WERI-Rb-1 (cell line): ENCODE measurements around the gene NTRK2.

ENCODE experiments used
- DNase-seq: peaks from one replicate; pipeline ENCODE4 v3.0.0-alpha.2; 2020
- H3K27ac ChIP-seq: fragments of 250-450 bp; sonication (Bioruptor Pico); 2 replicates; pipeline ENCODE4 v1.5.1; 2020; ENCODE audit warnings: mild to moderate bottlenecking, moderate library complexity
- H3K27me3 ChIP-seq: fragments of 250-450 bp; sonication (Bioruptor Pico); 2 replicates; pipeline ENCODE4 v1.5.1; 2021; ENCODE audit warnings: mild to moderate bottlenecking, low read depth, moderate library complexity; ENCODE audit not compliant: insufficient read depth, severe bottlenecking
- H3K36me3 ChIP-seq: fragments of 250-450 bp; sonication (Bioruptor Pico); 2 replicates; pipeline ENCODE4 v1.5.1; 2020; ENCODE audit warnings: mild to moderate bottlenecking, moderate library complexity
- H3K4me3 ChIP-seq: 2 replicates; pipeline ENCODE4 v1.5.1; 2011; ENCODE audit warnings: low read depth, mild to moderate bottlenecking, control low read depth, low read length
- H3K9me3 ChIP-seq: fragments of 250-450 bp; sonication (Bioruptor Pico); 2 replicates; pipeline ENCODE4 v1.5.1; 2021; ENCODE audit warnings: mild to moderate bottlenecking, moderate library complexity; ENCODE audit not compliant: severe bottlenecking
- TF ChIP-seq, protein P1 (sequence below): IDR thresholded peaks from 2 replicates; pipeline ENCODE4 v1.5.1; 2011; ENCODE audit warnings: low read depth, mild to moderate bottlenecking, control low read depth, inconsistent platforms, low read length

The NTRK2 gene

DNA sequence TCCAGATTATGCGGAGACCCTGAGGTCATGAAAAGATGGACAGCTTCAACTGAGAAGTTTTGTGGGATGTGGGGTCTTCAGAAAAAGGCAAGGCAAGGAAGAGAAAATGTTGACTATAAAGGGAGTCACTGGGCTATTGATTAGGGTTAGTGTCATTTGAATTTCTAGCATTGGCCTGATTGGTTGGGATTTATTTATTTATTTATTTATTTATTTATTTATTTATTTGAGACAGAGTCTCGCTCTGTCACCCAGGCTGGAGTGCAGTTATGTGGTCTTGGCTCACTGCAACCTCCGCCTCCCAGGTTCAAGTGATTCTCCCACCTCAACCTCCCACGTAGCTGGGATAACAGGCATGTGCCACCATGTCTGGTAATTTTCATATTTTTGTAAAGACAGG, 279.7 kb downstream of the NTRK2 start:
- Histone ChIP-seq H3K27ac (no peak overlapping the region), H3K4me3 (no peak overlapping the region), H3K9me3 (no peaks in the 10 kb centered on the region), H3K27me3 (peaks cover 26% of the 10 kb centered on the region), H3K36me3 (no peaks in the 10 kb centered on the region)
- no peak for DNase-seq
- TF ChIP-seq, protein P1, sequence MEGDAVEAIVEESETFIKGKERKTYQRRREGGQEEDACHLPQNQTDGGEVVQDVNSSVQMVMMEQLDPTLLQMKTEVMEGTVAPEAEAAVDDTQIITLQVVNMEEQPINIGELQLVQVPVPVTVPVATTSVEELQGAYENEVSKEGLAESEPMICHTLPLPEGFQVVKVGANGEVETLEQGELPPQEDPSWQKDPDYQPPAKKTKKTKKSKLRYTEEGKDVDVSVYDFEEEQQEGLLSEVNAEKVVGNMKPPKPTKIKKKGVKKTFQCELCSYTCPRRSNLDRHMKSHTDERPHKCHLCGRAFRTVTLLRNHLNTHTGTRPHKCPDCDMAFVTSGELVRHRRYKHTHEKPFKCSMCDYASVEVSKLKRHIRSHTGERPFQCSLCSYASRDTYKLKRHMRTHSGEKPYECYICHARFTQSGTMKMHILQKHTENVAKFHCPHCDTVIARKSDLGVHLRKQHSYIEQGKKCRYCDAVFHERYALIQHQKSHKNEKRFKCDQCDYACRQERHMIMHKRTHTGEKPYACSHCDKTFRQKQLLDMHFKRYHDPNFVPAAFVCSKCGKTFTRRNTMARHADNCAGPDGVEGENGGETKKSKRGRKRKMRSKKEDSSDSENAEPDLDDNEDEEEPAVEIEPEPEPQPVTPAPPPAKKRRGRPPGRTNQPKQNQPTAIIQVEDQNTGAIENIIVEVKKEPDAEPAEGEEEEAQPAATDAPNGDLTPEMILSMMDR, result no peak

DNA sequence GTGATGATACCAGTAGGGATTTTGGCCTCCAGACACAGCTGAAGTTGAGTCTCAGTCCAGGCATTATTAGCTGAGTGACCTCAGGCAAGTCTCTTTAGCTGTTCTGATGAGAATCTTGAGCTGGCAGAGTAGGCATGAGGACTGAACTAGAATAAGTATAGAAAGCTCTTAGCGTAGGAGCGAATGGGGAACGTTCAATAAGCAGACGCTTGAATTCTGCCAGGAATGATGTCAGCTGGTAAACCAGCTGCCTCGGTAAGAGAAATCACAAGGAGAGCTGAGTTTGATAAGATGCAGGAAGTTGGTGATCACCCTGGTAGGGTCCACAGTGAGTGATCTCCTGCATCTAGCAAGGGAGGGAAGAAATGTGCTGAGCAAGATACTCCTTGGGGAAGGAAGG, 280.4 kb downstream of the NTRK2 start:
- no peaks in the 10 kb centered on the region for H3K36me3 ChIP-seq
- no peak overlapping the region for H3K27ac ChIP-seq
- H3K4me3 ChIP-seq, result no peak overlapping the region
- H3K9me3 ChIP-seq, result no peaks in the 10 kb centered on the region
- H3K27me3 ChIP-seq, result peaks cover 33% of the 10 kb centered on the region
- TF ChIP-seq, protein P1, result no peak
- DNase-seq, result no peak

DNA sequence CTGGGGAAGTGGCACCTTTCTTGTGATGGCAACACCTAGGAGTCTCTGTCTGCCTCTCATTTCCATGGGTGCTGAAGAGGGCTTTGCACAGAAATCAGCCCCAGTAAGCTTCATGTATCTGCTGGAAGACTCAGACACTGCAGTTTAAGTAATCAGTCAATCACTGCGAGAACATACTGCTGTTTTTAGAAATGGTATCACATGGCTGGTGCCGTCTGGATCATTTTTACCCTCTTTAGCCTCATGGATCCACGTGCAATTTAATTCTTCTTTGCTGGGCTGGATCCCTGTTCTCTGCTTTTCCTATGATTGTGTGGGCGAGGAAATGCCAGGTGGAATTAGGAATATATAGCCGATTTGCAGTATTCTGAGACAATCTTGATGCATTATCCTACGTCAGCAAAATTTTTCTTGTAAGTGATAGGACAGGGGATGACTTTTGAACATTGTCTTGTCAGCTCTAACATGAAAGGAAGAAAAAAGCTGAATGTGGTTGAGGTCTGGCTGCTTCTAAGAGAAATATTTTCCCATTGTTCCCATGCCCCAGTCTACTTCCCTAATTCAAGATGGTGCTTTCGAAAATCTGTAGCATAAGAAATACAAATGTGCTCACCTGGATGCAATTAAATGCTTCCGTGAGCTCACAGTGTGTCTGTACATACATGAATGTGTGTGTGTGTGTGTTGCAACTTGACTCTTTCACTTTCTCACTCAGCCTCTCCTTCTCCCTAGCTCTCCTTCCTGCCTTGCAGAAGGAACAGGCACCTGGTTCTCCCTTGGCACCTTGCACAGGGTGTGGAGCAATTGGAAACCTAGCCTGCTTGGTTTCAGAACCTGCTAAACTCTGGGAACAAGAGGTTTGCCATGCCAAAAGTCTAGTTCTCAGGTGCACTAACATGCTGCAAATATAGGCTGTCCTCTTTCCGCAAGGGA, 281.6 kb downstream of the NTRK2 start:
- TF ChIP-seq, protein P1, result no peak
- no peak overlapping the region for H3K4me3 ChIP-seq
- DNase-seq, result no peak
- no peaks in the 10 kb centered on the region for H3K9me3 ChIP-seq
- H3K27ac ChIP-seq, result no peak overlapping the region
- no peaks in the 10 kb centered on the region for H3K36me3 ChIP-seq
- H3K27me3 ChIP-seq, result peaks cover 45% of the 10 kb centered on the region

DNA sequence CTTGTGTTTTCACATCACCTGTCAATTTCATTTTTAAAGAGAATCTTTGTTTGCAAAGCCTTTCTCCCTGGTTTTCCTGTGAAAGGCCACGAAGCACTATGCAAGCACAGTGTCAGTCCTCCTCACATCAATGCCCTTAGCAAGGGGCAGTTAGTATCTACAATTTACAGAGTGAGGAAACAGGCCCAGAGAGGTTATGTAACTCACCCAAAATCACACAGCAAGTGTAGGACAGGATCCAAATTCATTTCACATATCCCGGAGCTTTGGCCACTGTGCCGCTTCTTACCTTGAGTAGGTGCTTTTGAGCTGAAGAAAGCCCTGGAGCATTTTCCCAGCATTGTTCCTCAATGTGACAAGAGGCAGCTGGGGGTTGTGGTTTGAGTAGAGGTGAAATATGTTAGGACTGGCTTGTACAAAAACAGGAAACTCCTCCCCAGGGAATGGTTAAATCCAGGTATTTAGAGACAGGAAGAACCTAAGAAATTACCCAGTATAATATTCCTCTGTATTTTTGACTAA, 283.8 kb downstream of the NTRK2 start:
- Histone ChIP-seq H3K27me3 (peaks cover 54% of the 10 kb centered on the region), H3K4me3 (no peak overlapping the region), H3K9me3 (no peaks in the 10 kb centered on the region), H3K36me3 (no peaks in the 10 kb centered on the region), H3K27ac (no peak overlapping the region)
- TF ChIP-seq, protein P1, result no peak
- no peak for DNase-seq

DNA sequence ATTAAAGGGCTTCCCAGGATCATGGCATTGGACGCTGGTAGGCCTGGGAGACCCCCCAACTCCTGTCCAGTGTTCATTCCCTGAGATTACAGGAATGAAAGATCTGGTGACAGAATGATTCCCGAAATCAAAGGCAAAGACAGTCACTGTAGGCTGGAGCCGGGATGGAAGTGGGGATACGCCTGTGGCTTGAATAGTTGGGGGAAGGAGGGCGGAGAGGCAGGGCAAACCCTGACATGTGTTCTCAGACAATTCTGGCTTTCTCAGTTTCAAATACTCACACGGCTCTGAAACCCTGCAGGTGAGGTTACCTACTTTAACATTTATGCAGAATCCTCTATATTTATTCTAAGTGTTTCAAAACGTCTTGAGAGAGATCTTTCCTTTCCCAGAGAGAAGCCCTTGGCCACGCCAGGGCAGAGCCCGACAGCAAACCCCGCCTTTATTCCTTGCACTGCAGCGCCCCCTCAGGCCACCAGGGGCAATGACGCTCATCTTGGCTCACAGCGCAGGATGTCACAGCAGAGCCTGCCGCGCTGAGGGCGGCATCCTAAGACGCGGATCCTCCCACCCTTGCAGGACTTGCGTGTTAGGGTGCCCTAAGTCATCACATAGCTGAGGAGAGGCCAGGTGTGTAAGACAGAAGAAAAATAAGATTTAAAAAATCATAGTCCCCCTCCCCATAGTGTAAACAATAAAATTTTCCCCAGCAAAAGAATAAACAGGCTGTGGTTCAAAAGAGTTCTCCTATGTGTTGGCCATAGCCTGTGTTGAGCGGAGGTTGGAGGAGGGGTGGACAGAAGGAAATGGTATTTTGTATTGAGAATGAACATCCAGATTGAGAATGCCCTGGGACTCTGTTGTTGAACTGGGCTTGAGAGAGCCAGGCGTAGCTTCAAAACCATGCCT, 284.5 kb downstream of the NTRK2 start:
- no peak overlapping the region for H3K4me3 ChIP-seq
- no peak overlapping the region for H3K27ac ChIP-seq
- DNase-seq, result peak; percentile 63
- TF ChIP-seq, protein P1, result peak; percentile 82
- H3K36me3 ChIP-seq, result no peaks in the 10 kb centered on the region
- H3K27me3 ChIP-seq, result peaks cover 55% of the 10 kb centered on the region
- H3K9me3 ChIP-seq, result no peaks in the 10 kb centered on the region
